Stimulated activated CD8-positive, alpha-beta memory T cell treated with anti-CD3 and anti-CD28 coated beads, Interleukin-7, amount 100 ng/mL, for 1 hour (primary cell): Measurements from ENCODE around the gene FOXJ3.
"Not testable (repeated sequence)": the region's sequence is repeated elsewhere in the genome, so short reads cannot be mapped to it uniquely, and the experiment has no call there.

ENCODE experiments used
- DNase-seq, 2 donors: peaks; one replicate each; pipeline ENCODE4 v3.0.0-alpha.2; 2020; ENCODE audit warnings: low read depth in 2 of 2

Gene FOXJ3

GRCh38 chr1:42251042-42251441 is 84.0 kb downstream of the FOXJ3 start:
- no peak for DNase-seq

DNA sequence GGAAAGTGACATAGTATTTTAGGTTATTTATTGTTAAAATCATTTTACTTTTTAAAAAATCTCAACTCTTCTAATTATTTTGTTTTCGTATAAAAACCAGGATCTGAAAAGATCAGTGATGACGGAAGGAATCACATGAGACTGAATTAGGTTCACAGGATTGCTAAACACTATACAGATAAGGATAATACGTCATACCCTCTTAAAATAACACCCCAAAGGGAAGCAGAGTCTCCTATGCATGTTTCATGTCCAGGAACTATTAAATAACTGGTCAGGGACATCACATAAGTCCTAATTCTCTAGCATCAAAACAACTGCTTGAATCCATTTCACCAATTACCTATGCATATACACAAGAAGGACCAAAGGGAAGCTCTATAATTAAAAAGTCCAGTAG is 84.9 kb downstream of the FOXJ3 start:
- no peak for DNase-seq

DNA sequence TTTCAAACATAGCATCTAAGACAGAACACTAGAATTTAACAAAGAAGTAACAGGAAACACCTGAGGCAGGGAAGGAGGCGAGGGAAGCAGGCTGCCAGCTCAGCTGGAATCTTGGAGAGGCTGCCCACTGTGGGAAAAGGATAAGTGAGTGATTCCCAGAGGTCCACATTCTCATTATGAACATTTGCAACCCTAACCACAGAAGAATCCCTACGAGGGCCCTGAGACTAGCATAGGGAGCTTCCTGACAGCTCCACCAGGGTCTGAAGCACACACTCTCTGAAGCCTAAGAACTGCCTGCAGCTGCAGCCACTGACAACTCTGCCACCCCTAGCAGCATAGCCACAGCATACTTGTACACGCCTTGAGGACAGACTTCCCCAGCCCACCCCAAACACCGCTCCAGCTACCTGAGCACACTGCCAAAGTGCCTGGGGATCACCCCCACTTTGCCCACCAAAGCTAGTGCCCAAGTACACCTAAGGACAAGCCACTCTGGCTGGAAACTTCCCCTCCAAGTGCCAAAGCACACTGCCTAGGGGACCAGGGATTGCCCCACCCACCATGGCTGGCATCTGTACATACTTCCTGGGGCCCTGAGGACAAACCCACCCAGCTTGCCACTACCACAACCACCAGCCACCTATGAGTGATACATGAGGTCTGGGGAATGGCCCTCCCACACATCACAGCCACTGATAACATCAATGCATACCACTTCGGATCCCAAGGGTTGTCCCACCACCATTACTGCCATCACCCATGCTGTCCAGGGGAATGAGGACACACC is 93.9 kb downstream of the FOXJ3 start:
- DNase-seq: no peak

GRCh38 chr1:42239555-42239954 is 95.5 kb downstream of the FOXJ3 start:
- no peak for DNase-seq

DNA sequence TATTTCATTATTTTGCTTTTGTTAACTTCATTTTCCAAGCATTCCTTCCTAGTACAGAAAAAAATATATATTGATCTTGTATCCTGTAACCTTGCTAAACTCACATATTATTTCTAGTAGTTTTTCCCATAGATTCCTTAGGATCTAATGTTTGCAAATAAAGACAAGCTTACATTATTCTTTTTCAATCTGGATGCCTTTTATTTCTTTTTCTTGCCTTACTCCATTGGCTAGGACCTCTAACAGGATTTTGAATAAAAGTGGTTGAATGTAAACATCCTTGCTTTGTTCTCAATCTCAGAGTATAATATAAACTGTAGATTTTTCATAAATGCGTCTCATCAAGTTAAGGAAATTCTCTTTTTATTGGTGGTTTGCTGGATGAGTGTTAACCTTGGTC is 96.0 kb downstream of the FOXJ3 start:
- no peak for DNase-seq

GRCh38 chr1:42231253-42231652 is 103.8 kb downstream of the FOXJ3 start:
- DNase-seq: no peak

DNA sequence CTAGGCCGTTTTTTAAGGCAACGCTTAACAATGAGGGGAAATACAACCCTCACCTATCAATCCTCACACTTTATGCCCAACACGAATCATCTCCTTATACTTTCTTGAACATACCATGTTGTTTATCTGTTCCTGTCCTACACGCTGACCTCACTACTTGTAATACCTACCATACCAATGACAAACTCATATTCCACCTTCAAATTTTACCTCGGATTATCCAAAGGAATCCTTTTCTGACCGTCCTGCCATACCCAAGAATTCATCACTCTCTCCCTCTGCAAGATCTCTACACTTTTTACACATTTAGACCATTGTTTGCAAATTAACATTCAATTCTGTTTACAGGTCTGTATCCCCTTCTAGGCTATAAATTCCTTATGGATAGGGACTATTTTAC is 106.1 kb downstream of the FOXJ3 start:
- DNase-seq: no peak

- no peak for DNase-seq
These were observed 112.0 kb downstream of the FOXJ3 start for GRCh38 chr1:42223036-42223435.

DNA sequence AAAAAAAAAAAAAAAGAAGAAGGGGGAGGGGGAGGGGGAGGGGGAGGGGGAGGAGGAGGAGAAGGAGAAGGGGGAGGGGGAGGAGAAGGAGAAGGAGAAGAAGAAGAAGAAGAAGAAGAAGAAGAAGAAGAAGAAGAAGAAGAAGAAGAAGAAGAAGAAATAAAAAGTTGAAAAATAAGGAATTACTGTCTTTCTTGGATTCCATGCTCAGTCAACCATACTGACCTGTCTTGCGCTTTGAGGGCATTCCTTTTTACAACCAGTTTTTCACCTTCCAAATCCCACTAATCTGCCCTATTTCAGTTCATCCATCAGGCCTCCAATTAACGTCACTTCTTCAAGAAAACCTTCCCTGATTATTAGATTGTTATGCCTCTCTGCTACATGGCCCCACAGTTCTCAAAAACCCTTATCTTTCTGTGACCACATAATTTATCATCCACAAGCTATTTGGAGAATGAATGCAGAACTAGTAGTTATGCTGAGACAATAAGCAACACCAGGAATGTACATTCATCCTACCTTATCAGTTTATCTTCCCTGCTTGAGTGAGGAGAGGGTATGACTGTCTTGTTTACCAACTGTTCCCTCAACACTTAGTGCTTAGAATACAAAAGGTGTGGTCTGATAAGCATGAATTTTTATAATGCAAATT is 113.0 kb downstream of the FOXJ3 start:
- no peak for DNase-seq

- DNase-seq: no peak
These were observed 113.6 kb downstream of the FOXJ3 start for GRCh38 chr1:42221456-42221855.

DNA sequence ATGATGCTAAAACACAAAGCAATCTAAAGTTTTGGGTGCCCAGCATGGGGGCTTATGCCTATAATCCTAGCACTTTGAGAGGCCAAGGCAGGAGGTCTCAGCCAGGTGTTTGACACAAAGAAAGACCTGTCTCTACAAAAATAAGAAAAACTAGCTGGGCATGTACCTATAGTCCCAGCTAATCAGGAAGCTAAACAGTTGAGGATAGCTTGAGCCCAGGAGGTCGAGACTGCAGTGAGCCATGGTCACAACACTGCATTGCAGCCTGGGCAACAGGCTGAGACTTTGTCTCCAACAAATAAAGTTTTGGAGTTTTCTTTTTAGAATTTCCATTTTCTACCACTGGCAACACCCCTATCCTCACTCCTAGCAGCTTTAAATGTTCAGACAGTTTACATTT is 115.4 kb downstream of the FOXJ3 start:
- DNase-seq: no peak

DNA sequence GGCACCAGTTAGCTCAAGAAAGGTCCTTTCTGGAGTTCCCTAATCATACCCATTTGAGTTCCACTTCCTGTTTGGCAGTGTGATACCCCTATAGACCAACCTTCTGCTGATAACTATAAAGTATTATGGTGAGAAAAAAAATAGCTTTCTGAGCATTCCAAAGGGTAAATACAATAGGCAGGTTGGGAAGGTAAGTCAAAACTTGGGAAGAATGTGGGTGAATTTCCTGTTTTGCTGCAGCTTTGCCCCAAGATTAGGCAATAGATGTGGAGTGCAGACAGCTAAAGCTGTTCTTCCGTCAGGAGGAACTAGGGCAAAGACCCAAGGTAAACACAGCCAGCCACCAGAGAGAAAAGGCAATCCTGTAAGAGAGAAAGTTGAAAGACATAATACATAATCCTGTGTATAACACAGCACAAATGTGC is 120.6 kb downstream of the FOXJ3 start:
- DNase-seq: no peak

- no peak for DNase-seq
These were observed 123.8 kb downstream of the FOXJ3 start for GRCh38 chr1:42211224-42211623.

DNA sequence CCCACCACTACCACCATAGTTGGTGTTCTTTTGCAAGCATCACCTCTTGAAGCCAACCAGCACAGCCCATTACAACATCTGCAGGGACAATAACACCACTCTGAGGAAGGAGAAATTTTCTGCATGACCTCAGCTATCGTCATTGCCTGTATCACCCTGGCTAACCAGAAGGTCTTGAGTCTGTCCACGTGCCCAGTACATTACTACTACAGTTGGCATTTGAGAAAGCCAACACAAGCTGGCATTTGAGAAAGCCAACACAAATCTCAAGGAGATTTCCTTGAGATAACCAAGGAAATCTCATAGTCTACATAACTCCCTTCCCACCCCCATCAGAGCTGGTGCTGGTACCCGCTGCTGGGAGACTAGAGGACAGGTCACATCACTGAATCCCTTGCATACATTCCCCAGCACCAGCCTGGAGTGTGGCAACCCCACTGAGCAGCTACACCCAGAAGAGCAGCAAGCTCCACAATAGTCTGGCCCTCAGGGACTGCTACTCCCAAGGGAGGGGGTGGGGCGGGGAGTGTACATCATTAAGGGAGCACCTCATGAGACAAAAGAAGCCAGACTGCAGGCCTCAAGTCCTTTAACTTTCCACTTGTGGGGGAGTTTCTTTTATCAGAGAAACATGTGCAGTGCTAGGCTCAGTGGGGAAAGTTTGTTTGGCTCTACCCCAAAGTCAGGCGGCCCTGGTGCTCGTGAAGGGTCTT is 124.5 kb downstream of the FOXJ3 start:
- no peak for DNase-seq

DNA sequence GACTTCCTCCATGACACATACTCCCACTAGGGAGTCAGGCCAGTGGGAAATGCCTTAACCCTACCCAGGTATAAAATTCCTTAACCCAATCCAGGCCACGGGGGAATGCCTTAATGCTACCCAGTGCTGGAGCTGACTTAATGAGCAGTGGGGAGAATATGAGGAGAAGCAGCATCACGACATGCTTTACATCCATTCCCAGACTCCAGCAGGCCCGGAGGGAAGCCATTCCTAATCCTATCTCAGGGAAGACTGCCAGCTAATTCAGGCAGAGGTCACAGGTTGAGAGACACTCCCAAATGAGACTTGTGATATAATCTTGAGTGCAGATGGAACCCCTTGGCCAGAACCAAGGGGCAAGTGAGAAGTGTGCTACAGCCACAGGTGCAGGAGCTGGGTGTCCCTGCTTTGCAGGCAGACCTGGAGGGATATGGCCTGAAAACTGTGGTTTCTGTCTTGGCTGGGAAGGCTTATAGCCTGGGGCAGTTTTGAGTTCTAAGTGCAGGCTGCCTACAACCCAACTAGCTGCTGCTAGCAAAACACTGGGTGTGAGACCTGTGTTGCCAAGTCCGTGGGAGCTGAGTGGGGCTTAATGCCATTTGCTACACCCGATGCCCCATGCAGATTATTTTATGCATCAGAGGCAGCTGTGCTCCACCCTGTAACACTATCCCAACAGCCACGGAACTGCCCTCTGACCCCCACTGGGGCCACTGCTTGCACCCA is 125.3 kb downstream of the FOXJ3 start:
- DNase-seq: no peak

GRCh38 chr1:42206930-42207329 is 128.1 kb downstream of the FOXJ3 start:
- not testable (repeated sequence) for DNase-seq

GRCh38 chr1:42206164-42206563 is 128.9 kb downstream of the FOXJ3 start:
- DNase-seq: no peak

GRCh38 chr1:42201986-42202385 is 133.0 kb downstream of the FOXJ3 start:
- DNase-seq: no peak

DNA sequence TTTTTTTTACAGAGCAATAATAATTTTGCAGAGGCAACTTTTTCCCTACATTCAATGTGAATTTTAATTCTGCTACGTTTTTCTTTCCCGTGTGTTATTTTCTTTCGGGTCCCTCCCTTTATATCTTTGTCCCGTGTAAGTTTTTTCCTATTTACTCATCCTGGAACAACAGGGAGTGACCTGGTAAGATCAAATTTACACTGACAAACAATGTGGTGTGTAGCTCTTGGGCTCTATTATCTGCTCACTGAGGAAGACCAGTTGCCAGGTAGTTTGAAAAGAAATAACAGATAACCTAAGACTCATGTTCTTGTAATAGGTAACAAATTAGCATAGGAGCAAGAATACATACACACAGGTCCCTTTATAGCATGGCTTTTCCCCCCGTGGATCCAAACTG is 136.8 kb downstream of the FOXJ3 start:
- DNase-seq: no peak

- DNase-seq: no peak
These were observed 139.2 kb downstream of the FOXJ3 start for GRCh38 chr1:42195841-42196240.

DNA sequence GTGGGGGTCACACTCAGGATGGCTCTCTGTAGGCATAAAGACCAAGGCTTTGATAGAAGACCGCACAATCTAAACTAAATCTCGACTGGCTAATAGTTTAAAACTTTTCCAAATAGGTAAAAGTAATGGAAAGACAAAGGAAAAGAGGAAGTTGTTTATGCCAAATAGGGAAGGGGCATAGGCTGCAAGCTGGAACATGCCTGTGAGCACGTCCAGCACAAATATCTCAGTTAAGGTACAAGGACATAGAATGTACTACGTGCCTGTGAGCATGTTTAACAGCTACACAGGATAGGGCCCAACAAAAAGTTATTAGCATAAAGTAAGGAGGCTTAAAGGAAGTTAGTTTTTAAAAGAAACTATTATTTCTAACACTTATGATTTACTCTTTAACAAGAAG is 142.9 kb downstream of the FOXJ3 start:
- DNase-seq: no peak

- DNase-seq: no peak
These were observed 143.7 kb downstream of the FOXJ3 start for GRCh38 chr1:42191319-42191718.
